GM21360 (cell line): Measurements from ENCODE around the gene KRTAP5-6.

Source experiments
- ATAC-seq: cut with Tn5 transposase; IDR thresholded peaks from one replicate; pipeline ENCODE4 v1.9.1; 2021; ENCODE audit warnings: mild to moderate bottlenecking, moderate library complexity; ENCODE audit not compliant: unreplicated experiment

KRTAP5-6 gene

DNA sequence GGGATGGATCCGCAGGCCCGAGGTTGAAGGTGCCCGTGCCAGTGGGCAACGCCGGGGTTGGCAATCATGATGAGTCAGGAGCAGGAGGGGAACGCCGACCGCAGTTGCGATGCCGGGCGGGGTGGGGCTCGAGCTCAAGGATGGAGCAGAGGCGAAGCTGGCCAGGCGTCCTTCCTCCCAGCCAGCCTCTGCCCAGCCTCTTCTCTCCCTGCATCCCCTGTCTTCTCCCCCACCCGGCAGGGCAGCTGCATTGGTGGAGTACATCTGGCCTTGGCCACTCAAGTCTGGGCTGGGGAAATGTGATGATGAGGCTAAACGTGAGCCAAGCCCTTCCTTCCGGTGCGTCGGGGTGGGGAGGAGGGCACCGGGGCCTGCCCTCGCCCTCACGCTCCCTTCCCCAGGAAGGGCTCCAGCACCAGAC, 49.5 kb downstream of the KRTAP5-6 start:
- no peak for ATAC-seq

DNA sequence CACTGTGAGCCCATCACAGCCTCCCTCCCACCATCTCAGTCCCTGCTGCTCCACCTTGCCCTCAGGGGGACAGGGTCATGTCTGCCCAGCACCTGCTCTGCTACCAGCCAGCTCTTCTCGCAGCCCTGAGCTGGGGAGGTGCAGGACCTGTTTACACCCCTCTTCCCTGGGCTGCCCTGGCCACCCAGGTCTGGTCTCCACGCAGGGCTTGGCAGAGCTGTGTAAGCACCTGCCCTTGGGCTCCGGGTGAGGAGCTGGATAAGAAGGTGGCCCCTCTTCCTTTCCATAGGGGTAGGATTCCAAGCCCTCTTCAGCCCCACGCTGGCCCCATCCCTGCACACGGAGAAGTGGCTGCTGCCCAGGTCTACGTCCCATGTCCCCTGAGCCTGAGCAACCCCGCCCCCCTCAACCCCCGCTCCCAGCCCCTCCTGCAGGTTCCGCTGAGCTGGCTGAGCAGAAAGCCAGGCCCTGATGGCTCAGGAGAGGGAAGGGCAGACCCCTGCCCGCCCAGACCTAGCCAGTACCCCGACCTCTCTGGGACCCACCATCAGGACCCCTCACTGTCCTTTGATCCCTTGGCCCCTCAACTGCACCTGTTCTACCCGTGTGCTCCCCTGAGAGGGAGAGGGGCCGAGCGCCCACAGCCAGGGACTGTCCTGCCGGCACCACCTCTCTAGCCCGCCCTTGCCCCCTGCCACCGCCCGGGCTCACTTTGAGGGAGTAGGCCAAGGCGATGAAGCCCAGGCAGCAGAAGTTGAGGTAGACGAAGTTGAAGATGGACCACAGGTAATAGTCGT, 50.2 kb downstream of the KRTAP5-6 start:
- ATAC-seq: no peak
